Measurements from ENCODE around the gene OR52N4. TPM values are rescaled to one million over a fixed set of nuclear protein-coding genes. Genes with fewer than 3 reads are reported as not detected.

OR52N4 gene
- total RNA-seq, 1 experiment from 2014 or later: not detected

Other genes starting within 250 kb of the OR52N4 start
- not detected in 2 replicates for gene UBQLN3, start 244.3 kb upstream of the OR52N4 start, total RNA-seq (2014; rRNA removed; shearing (Covaris generic))
- gene UBQLNL, start 237.5 kb upstream of the OR52N4 start, total RNA-seq (2014; rRNA removed; shearing (Covaris generic)): not detected in 2 replicates
- gene OR52H1, start 205.7 kb upstream of the OR52N4 start, total RNA-seq (2014; rRNA removed; shearing (Covaris generic)): not detected in 2 replicates
- gene OR52B6, start 173.4 kb upstream of the OR52N4 start, total RNA-seq (2014; rRNA removed; shearing (Covaris generic)): not detected in 2 replicates
- 5.0 and 6.7 TPM in 2 replicates for gene TRIM6, start 157.6 kb upstream of the OR52N4 start, total RNA-seq (2014; rRNA removed; shearing (Covaris generic))
- gene TRIM34, start 129.2 kb upstream of the OR52N4 start, total RNA-seq (2014; rRNA removed; shearing (Covaris generic)): 13.8 and 18.4 TPM in 2 replicates
- gene TRIM5, start 69.2 kb upstream of the OR52N4 start, total RNA-seq (2014; rRNA removed; shearing (Covaris generic)): 32.9 and 47.7 TPM in 2 replicates
- gene TRIM22, start 64.5 kb upstream of the OR52N4 start, total RNA-seq (2014; rRNA removed; shearing (Covaris generic)): 34.9 and 43.0 TPM in 2 replicates
- not detected in 2 replicates for gene OR56B1, start 17.8 kb upstream of the OR52N4 start, total RNA-seq (2014; rRNA removed; shearing (Covaris generic))
- gene OR52N5, start 29.1 kb downstream of the OR52N4 start, total RNA-seq (2014; rRNA removed; shearing (Covaris generic)): not detected in 2 replicates
- gene OR52N1, start 37.0 kb downstream of the OR52N4 start, total RNA-seq (2014; rRNA removed; shearing (Covaris generic)): not detected in 2 replicates
- gene OR52N2, start 54.7 kb downstream of the OR52N4 start, total RNA-seq (2014; rRNA removed; shearing (Covaris generic)): not detected in 2 replicates
- not detected in 2 replicates for gene OR52E6, start 87.7 kb downstream of the OR52N4 start, total RNA-seq (2014; rRNA removed; shearing (Covaris generic))
- gene OR52E8, start 103.4 kb downstream of the OR52N4 start, total RNA-seq (2014; rRNA removed; shearing (Covaris generic)): not detected in 2 replicates
- not detected in 2 replicates for gene OR52E4, start 126.4 kb downstream of the OR52N4 start, total RNA-seq (2014; rRNA removed; shearing (Covaris generic))
- not detected in 2 replicates for gene OR52E5, start 139.0 kb downstream of the OR52N4 start, total RNA-seq (2014; rRNA removed; shearing (Covaris generic))
- not detected in 2 replicates for gene OR56A3, start 188.0 kb downstream of the OR52N4 start, total RNA-seq (2014; rRNA removed; shearing (Covaris generic))
- gene OR56A5, start 214.3 kb downstream of the OR52N4 start, total RNA-seq (2014; rRNA removed; shearing (Covaris generic)): not detected in 2 replicates
- gene OR52L1, start 232.7 kb downstream of the OR52N4 start, total RNA-seq (2014; rRNA removed; shearing (Covaris generic)): not detected in 2 replicates